Measurements from ENCODE around the gene AAGAB.

The AAGAB gene

GRCh38 chr15:67188551-67189218, 65.8 kb downstream of the AAGAB start:
- DNase-seq (ENCODE audit: low read depth) = no peak
- H3K4me3 ChIP-seq (ENCODE audit: low read depth, low read length) = no peak overlapping the region
- no peak for TF ChIP-seq CTCF (IDR thresholded peaks at IDR 0.05; ENCODE audit: low read depth, low read length, missing control alignments)

GRCh38 chr15:67187351-67187854, 67.1 kb downstream of the AAGAB start:
- H3K4me3 ChIP-seq (ENCODE audit: low read depth, low read length) = no peak overlapping the region
- TF ChIP-seq CTCF (IDR thresholded peaks at IDR 0.05; ENCODE audit: low read depth, low read length, missing control alignments) = no peak
- no peak for DNase-seq (ENCODE audit: low read depth)

- no peak overlapping the region for H3K4me3 ChIP-seq (ENCODE audit: low read depth, low read length)
- TF ChIP-seq CTCF (IDR thresholded peaks at IDR 0.05; ENCODE audit: low read depth, low read length, missing control alignments) = no peak
- no peak for DNase-seq (ENCODE audit: low read depth)
These were observed 67.8 kb downstream of the AAGAB start for GRCh38 chr15:67186688-67187087.

GRCh38 chr15:67186226-67186649, 68.2 kb downstream of the AAGAB start:
- no peak overlapping the region for H3K4me3 ChIP-seq (ENCODE audit: low read depth, low read length)
- no peak for DNase-seq (ENCODE audit: low read depth)
- TF ChIP-seq CTCF (IDR thresholded peaks at IDR 0.05; ENCODE audit: low read depth, low read length, missing control alignments) = no peak

GRCh38 chr15:67185621-67186225, 68.7 kb downstream of the AAGAB start:
- no peak overlapping the region for H3K4me3 ChIP-seq (ENCODE audit: low read depth, low read length)
- no peak for TF ChIP-seq CTCF (IDR thresholded peaks at IDR 0.05; ENCODE audit: low read depth, low read length, missing control alignments)
- DNase-seq (ENCODE audit: low read depth) = no peak

- TF ChIP-seq CTCF (IDR thresholded peaks at IDR 0.05; ENCODE audit: low read depth, low read length, missing control alignments) = no peak
- H3K4me3 ChIP-seq (ENCODE audit: low read depth, low read length) = no peak overlapping the region
- no peak for DNase-seq (ENCODE audit: low read depth)
These were observed 69.4 kb downstream of the AAGAB start for GRCh38 chr15:67185051-67185450.
